ENCODE results near the gene SLC24A3. TPM values are rescaled to one million over a fixed set of nuclear protein-coding genes. Genes with fewer than 3 reads are reported as not detected.

The SLC24A3 gene
- total and polyA plus RNA-seq, 2 experiments from 2014 or later, result 0.81 to 2.5 TPM

- H3K4me3 Mint-ChIP-seq, result no peak overlapping the region
- ATAC-seq (no peak), DNase-seq (ENCODE audit: low spot score) (no peak)
- Histone ChIP-seq H4K20me1 (replicated peaks; ENCODE audit: insufficient read depth) (no peaks in the 10 kb centered on the region), H3K9me2 (ENCODE audit: insufficient read depth) (no peaks in the 10 kb centered on the region), H3K27ac (ENCODE audit: low read depth) (no peak overlapping the region), H3F3A (replicated peaks; ENCODE audit: low read depth) (no peaks in the 10 kb centered on the region), H3K4me1 (ENCODE audit: insufficient read depth) (no peaks in the 10 kb centered on the region; the same call in 1 of the 2 replicates), H3K27me3 (ENCODE audit: insufficient read depth) (peaks cover 2% of the 10 kb centered on the region; the same call in 1 of the 2 replicates), H3K4me3 (no peak overlapping the region), H3K4me2 (no peak overlapping the region), H2AFZ (no peak overlapping the region), H3K36me3 (ENCODE audit: insufficient read depth) (no peaks in the 10 kb centered on the region), H3K79me2 (replicated peaks; ENCODE audit: insufficient read depth) (no peaks in the 10 kb centered on the region)
- H3K27me3 Mint-ChIP-seq (ENCODE audit: insufficient read depth, low read depth, poor library complexity), result no peaks in the 10 kb centered on the region
- H3K9me3 Mint-ChIP-seq, result no peaks in the 10 kb centered on the region
- TF ChIP-seq EZH2phosphoT487 (IDR thresholded peaks at IDR 0.05; ENCODE audit: unreplicated experiment) (no peak), POLR2AphosphoS5 (IDR thresholded peaks at IDR 0.05; ENCODE audit: low read depth) (no peak), REST (IDR thresholded peaks at IDR 0.05; ENCODE audit: unreplicated experiment) (no peak), STAT1 (IDR thresholded peaks at IDR 0.05; ENCODE audit: unreplicated experiment) (no peak), CTCF (conservative IDR thresholded peaks at IDR 0.05; ENCODE audit: low read depth in 2 of 2) (no peak), CREB1 (CRISPR knock-in tag; IDR thresholded peaks at IDR 0.05; ENCODE audit: low read depth) (no peak), ZNF114 (CRISPR knock-in tag; IDR thresholded peaks at IDR 0.05) (no peak)
- peaks cover 21% of the 10 kb centered on the region; the same call in 2 of the 3 replicates for H3K4me1 Mint-ChIP-seq
- no peaks in the 10 kb centered on the region for H3K36me3 Mint-ChIP-seq (ENCODE audit: low read depth)
- H3K27ac Mint-ChIP-seq, result no peak overlapping the region
Measured at GRCh38 chr20:19765913-19766312, 553.5 kb downstream of the SLC24A3 start.

- H3K4me3 Mint-ChIP-seq, result no peak overlapping the region
- TF ChIP-seq EZH2 (IDR thresholded peaks at IDR 0.05; ENCODE audit: low read depth, unreplicated experiment) (no peak), CTCF (conservative IDR thresholded peaks at IDR 0.05; ENCODE audit: low read depth in 2 of 2) (no peak), CREB1 (CRISPR knock-in tag; IDR thresholded peaks at IDR 0.05; ENCODE audit: low read depth) (no peak), NANOG (IDR thresholded peaks at IDR 0.05; ENCODE audit: borderline replicate concordance) (no peak), POLR2AphosphoS5 (IDR thresholded peaks at IDR 0.05; ENCODE audit: low read depth) (no peak)
Measured at GRCh38 chr20:19767070-19767469, 554.6 kb downstream of the SLC24A3 start.

More at GRCh38 chr20:19767070-19767469, 554.6 kb downstream of the SLC24A3 start:
- no peaks in the 10 kb centered on the region for H3K36me3 Mint-ChIP-seq (ENCODE audit: low read depth)
- H3K27ac ChIP-seq (ENCODE audit: low read depth), result no peak overlapping the region
- no peaks in the 10 kb centered on the region for H3K36me3 ChIP-seq (ENCODE audit: insufficient read depth)
- H3K79me2 ChIP-seq (replicated peaks; ENCODE audit: insufficient read depth), result no peaks in the 10 kb centered on the region
- no peaks in the 10 kb centered on the region for H3F3A ChIP-seq (replicated peaks; ENCODE audit: low read depth)
- no peak overlapping the region for H2AFZ ChIP-seq
- no peak for ATAC-seq
- no peaks in the 10 kb centered on the region for H3K27me3 Mint-ChIP-seq (ENCODE audit: insufficient read depth, low read depth, poor library complexity)
- H3K4me2 ChIP-seq, result no peak overlapping the region
- H3K9me3 Mint-ChIP-seq, result no peaks in the 10 kb centered on the region
- no peaks in the 10 kb centered on the region; the same call in 1 of the 2 replicates for H3K4me1 ChIP-seq (ENCODE audit: insufficient read depth)
- H3K4me1 Mint-ChIP-seq, result peaks cover 33% of the 10 kb centered on the region; the same call in 2 of the 3 replicates
- no peaks in the 10 kb centered on the region for H4K20me1 ChIP-seq (replicated peaks; ENCODE audit: insufficient read depth)
- no peaks in the 10 kb centered on the region for H3K27me3 ChIP-seq (ENCODE audit: insufficient read depth)
- H3K9me2 ChIP-seq (ENCODE audit: insufficient read depth), result no peaks in the 10 kb centered on the region
- H3K27ac Mint-ChIP-seq, result no peak overlapping the region
- H3K4me3 ChIP-seq, result no peak overlapping the region
- no peak for DNase-seq (ENCODE audit: low spot score)
